Smooth muscle cell (in vitro differentiated cells): Measurements from ENCODE around the gene MIS12. TPM values are rescaled to one million over a fixed set of nuclear protein-coding genes. Genes with fewer than 3 reads are reported as not detected.

ENCODE experiments used
- DNase-seq: peaks from one replicate; lab custom pipeline; 2025; ENCODE audit not compliant: unreplicated experiment; lab: John Stamatoyannopoulos, UW
- H2AFZ ChIP-seq: fragments of 200-600 bp; sonication (generic); 2 replicates; pipeline ENCODE4 v1.6.0; 2016; ENCODE audit warnings: antibody characterized with exemption, low read depth, mild to moderate bottlenecking
- H3F3A ChIP-seq: fragments of 200-600 bp; sonication (generic); 2 replicates; pipeline ENCODE4 v1.6.0; 2017; ENCODE audit warnings: antibody characterized with exemption, low read depth
- H3K27ac ChIP-seq: fragments of 200-600 bp; sonication (generic); 2 replicates; pipeline ENCODE4 v1.5.1; 2016; ENCODE audit warnings: low read depth, mild to moderate bottlenecking
- H3K27me3 ChIP-seq: fragments of 200-600 bp; sonication (generic); 2 replicates; pipeline ENCODE4 v1.6.1; 2016; ENCODE audit warnings: low read depth, mild to moderate bottlenecking
- H3K36me3 ChIP-seq: fragments of 200-600 bp; sonication (generic); 2 replicates; pipeline ENCODE4 v1.5.1; 2016; ENCODE audit warnings: low read depth
- H3K4me1 ChIP-seq: fragments of 200-600 bp; sonication (generic); 2 replicates; pipeline ENCODE4 v1.5.1; 2016; ENCODE audit warnings: low read depth
- H3K4me2 ChIP-seq: fragments of 200-600 bp; sonication (generic); 2 replicates; pipeline ENCODE4 v1.6.0; 2016; ENCODE audit warnings: mild to moderate bottlenecking
- H3K4me3 ChIP-seq: fragments of 200-600 bp; sonication (generic); 2 replicates; pipeline ENCODE4 v1.5.1; 2016; ENCODE audit warnings: mild to moderate bottlenecking
- H3K79me2 ChIP-seq: fragments of 200-600 bp; sonication (generic); 2 replicates; pipeline ENCODE4 v1.6.0; 2016; ENCODE audit warnings: low read depth, mild to moderate bottlenecking
- H3K9ac ChIP-seq: fragments of 200-600 bp; sonication (generic); 2 replicates; pipeline ENCODE4 v1.6.0; 2016; ENCODE audit warnings: low read depth
- H3K9me3 ChIP-seq: fragments of 200-600 bp; sonication (generic); replicated peaks from 2 replicates; pipeline ENCODE4 v1.5.1; 2016; ENCODE audit warnings: low read depth
- H4K20me1 ChIP-seq: fragments of 200-600 bp; sonication (generic); 2 replicates; pipeline ENCODE4 v1.6.0; 2016; ENCODE audit warnings: low read depth
- WGBS: methylation state at CpG from one replicate; pipeline ENCODE4 v1.1.7; 2016; ENCODE audit warnings: low lambda C conversion rate; 5-methylcytosine and 5-hydroxymethylcytosine counted together
- polyA plus RNA-seq: library from polyadenylated mRNA; unstranded; fragments of >200 nt; fragmentation: Nextera tagmentation; extraction: Ambion mirVana; gene quantifications from 2 replicates; pipeline ENCODE4 v1.2.1, GENCODE V29; 2016
- total RNA-seq: library from RNA; depleted of rRNA; stranded (reverse); fragments of >200 nt; gene quantifications from 2 replicates; pipeline ENCODE4 v1.2.3, GENCODE V29; 2014
- TF ChIP-seq, protein P1 (sequence below): fragments of 200-600 bp; sonication (generic); IDR thresholded peaks from 2 replicates; pipeline ENCODE4 v1.5.1; 2017; ENCODE audit warnings: borderline replicate concordance, mild to moderate bottlenecking, antibody characterized with exemption; ENCODE audit not compliant: insufficient read depth, poor library complexity, severe bottlenecking

MIS12 gene
- total and polyA plus RNA-seq, 2 experiments from 2014 or later: 14.8 to 23.3 TPM

DNA sequence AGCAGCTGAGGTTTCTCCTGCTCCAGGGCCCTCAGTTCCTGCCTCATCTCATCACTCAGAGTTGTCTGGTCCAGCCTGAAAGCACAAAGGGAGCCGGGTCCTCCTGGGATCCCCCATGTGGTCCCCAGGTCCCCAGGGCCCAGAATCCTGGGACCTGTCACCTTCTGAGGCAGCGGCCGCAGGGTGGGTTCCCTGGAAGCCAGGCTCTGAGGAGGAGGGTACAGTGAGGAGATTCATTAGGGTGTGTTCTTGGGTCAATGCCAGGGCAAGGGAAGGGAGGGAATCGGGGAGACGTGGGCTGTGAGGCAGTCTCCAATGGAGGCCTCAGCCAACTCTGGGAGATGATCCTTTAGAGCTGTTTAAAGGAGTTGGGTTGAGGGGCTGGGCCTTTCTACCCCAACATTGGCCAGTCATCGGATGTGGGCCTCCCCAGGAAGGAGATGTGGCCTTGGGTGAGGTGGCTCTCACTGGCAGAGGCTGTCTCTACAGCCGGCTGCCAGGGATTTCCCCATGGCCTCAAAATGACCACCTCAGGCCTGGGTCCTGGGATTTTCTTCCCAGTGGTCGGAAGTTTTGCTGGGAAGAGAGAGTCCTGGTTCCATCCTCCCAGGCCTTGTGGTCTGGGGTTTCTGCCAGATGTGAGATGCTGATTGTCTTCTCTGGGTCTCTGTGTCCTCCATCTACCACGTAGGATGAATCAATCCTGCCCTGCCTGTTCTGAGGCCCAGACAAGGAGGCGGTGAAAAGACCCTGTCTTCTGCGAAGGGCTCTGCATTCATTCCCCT lies 50.7 kb downstream of the MIS12 start:
- no peak overlapping the region for H2AFZ ChIP-seq
- H3K27ac ChIP-seq: peak overlapping the region; percentile 26
- no peak for DNase-seq
- H3K9ac ChIP-seq: no peak overlapping the region
- no peak overlapping the region for H3K4me3 ChIP-seq
- no peaks in the 10 kb centered on the region for H4K20me1 ChIP-seq
- H3K4me1 ChIP-seq: no peaks in the 10 kb centered on the region
- no peaks in the 10 kb centered on the region for H3K27me3 ChIP-seq
- WGBS: 72% methylated on average over 11 of the region's 11 CpGs
- no peaks in the 10 kb centered on the region for H3F3A ChIP-seq
- no peak overlapping the region for H3K4me2 ChIP-seq
- no peaks in the 10 kb centered on the region for H3K79me2 ChIP-seq
- TF ChIP-seq, protein P1, sequence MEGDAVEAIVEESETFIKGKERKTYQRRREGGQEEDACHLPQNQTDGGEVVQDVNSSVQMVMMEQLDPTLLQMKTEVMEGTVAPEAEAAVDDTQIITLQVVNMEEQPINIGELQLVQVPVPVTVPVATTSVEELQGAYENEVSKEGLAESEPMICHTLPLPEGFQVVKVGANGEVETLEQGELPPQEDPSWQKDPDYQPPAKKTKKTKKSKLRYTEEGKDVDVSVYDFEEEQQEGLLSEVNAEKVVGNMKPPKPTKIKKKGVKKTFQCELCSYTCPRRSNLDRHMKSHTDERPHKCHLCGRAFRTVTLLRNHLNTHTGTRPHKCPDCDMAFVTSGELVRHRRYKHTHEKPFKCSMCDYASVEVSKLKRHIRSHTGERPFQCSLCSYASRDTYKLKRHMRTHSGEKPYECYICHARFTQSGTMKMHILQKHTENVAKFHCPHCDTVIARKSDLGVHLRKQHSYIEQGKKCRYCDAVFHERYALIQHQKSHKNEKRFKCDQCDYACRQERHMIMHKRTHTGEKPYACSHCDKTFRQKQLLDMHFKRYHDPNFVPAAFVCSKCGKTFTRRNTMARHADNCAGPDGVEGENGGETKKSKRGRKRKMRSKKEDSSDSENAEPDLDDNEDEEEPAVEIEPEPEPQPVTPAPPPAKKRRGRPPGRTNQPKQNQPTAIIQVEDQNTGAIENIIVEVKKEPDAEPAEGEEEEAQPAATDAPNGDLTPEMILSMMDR: no peak
- H3K36me3 ChIP-seq: no peaks in the 10 kb centered on the region
- no peaks in the 10 kb centered on the region for H3K9me3 ChIP-seq

DNA sequence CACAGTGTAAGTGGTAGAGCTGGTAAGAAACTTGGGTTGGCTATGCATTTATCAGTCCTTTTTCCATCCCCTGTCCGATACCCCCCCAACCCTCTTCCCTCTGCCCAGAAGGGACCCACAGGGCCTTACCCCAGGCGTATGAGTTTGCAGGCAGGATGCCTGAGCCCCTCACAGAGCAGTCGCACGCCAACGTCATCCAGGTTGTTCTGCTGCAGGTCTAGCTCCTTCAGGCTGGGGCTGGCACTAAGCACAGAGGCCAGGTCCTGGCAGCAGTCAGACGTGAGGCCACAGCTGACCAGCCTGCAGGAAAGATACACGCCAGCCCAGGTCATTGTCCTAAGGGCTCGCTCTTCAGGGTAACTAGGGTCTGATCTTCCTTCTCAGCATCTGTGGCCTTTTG lies 52.9 kb downstream of the MIS12 start:
- no peaks in the 10 kb centered on the region for H3F3A ChIP-seq
- no peak overlapping the region for H3K27ac ChIP-seq
- H3K4me3 ChIP-seq: no peak overlapping the region
- no peaks in the 10 kb centered on the region for H4K20me1 ChIP-seq
- 96% methylated on average over 8 of the region's 8 CpGs for WGBS
- DNase-seq: no peak
- H3K9me3 ChIP-seq: no peaks in the 10 kb centered on the region
- H3K27me3 ChIP-seq: no peaks in the 10 kb centered on the region
- H3K4me1 ChIP-seq: no peaks in the 10 kb centered on the region
- no peak overlapping the region for H3K9ac ChIP-seq
- no peak overlapping the region for H3K4me2 ChIP-seq
- no peaks in the 10 kb centered on the region for H3K36me3 ChIP-seq
- no peak overlapping the region for H2AFZ ChIP-seq
- TF ChIP-seq, protein P1: no peak
- no peaks in the 10 kb centered on the region for H3K79me2 ChIP-seq

DNA sequence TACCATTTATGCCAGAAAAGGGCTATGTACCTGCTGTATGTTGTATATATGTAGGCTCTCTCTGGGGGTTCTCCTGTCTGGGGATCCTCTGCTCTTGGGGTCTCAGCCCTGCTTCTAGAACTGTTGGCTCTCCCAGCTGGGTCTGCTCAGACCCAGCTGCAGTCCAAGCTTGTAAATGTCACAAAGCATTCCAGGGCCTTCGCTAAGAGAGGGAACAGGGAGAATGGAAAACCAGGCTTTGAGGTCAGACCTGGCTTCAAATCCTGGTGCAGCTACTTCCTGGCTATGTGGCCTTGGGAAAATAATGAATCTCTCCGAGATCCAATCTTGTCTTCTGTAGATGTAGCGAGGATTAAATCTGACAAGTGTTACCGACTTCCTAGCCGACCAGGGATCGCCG lies 54.0 kb downstream of the MIS12 start:
- no peaks in the 10 kb centered on the region for H3K27me3 ChIP-seq
- no peaks in the 10 kb centered on the region for H3F3A ChIP-seq
- TF ChIP-seq, protein P1: no peak
- H3K9ac ChIP-seq: no peak overlapping the region
- H3K9me3 ChIP-seq: no peaks in the 10 kb centered on the region
- no peaks in the 10 kb centered on the region for H3K4me1 ChIP-seq
- WGBS: 76% methylated on average over 7 of the region's 7 CpGs
- no peak overlapping the region for H3K27ac ChIP-seq
- H3K4me3 ChIP-seq: no peak overlapping the region
- DNase-seq: no peak
- no peak overlapping the region for H3K4me2 ChIP-seq
- H3K79me2 ChIP-seq: no peaks in the 10 kb centered on the region
- no peaks in the 10 kb centered on the region for H4K20me1 ChIP-seq
- H2AFZ ChIP-seq: no peak overlapping the region
- no peaks in the 10 kb centered on the region for H3K36me3 ChIP-seq

Other genes starting within 250 kb of the MIS12 start
- 25.3 and 30.2 TPM in 2 replicates for gene RABEP1, start 204.3 kb upstream of the MIS12 start, total RNA-seq
- gene RABEP1, start 204.3 kb upstream of the MIS12 start, polyA plus RNA-seq: 26.5 and 41.4 TPM in 2 replicates
- 44.2 and 47.4 TPM in 2 replicates for gene NUP88, start 66.9 kb upstream of the MIS12 start, total RNA-seq
- 31.2 and 42.4 TPM in 2 replicates for gene NUP88, start 66.9 kb upstream of the MIS12 start, polyA plus RNA-seq
- 42.8 and 56.0 TPM in 2 replicates for gene RPAIN, start 66.4 kb upstream of the MIS12 start, total RNA-seq
- gene RPAIN, start 66.4 kb upstream of the MIS12 start, polyA plus RNA-seq: 28.8 and 39.1 TPM in 2 replicates
- 110 and 121 TPM in 2 replicates for gene C1QBP, start 47.4 kb upstream of the MIS12 start, total RNA-seq
- 120 and 122 TPM in 2 replicates for gene C1QBP, start 47.4 kb upstream of the MIS12 start, polyA plus RNA-seq
- 6.0 and 6.2 TPM in 2 replicates for gene DHX33, start 17.6 kb upstream of the MIS12 start, total RNA-seq
- 1.6 and 2.0 TPM in 2 replicates for gene DHX33, start 17.6 kb upstream of the MIS12 start, polyA plus RNA-seq
- gene DERL2, start 388 bp upstream of the MIS12 start, total RNA-seq: 65.3 and 81.3 TPM in 2 replicates
- 152 and 162 TPM in 2 replicates for gene DERL2, start 388 bp upstream of the MIS12 start, polyA plus RNA-seq
- 47.2 and 49.3 TPM in 2 replicates for gene NLRP1, start 97.9 kb downstream of the MIS12 start, total RNA-seq
- gene NLRP1, start 97.9 kb downstream of the MIS12 start, polyA plus RNA-seq: 64.2 and 75.7 TPM in 2 replicates